Thoracic aorta (tissue), 2 donors: ENCODE data around the gene SPAG16. TPM values are rescaled to one million over a fixed set of nuclear protein-coding genes. Genes with fewer than 3 reads are reported as not detected.

Experiments
- ATAC-seq: fragments of 150-250 bp; one replicate; pipeline ENCODE4 v1.8.0; 2017; ENCODE audit warnings: low read depth; ENCODE audit not compliant: insufficient number of reproducible peaks, low FRiP score
- DNase-seq: peaks from one replicate; pipeline ENCODE4 v3.0.0-alpha.2; 2020; ENCODE audit warnings: low spot score
- H3K27ac ChIP-seq, 2 donors: fragments of 200-600 bp; sonication (generic); 1 replicate in 1 of 2; 2 replicates in 1 of 2; pipeline ENCODE4 v1.5.1; 2016; ENCODE audit warnings: mild to moderate bottlenecking in 2 of 2, moderate library complexity in 2 of 2
- H3K27me3 ChIP-seq: fragments of 200-600 bp; sonication (generic); replicated peaks from 2 replicates; pipeline ENCODE4 v1.6.0; 2016; ENCODE audit warnings: mild to moderate bottlenecking; ENCODE audit not compliant: insufficient read depth
- H3K36me3 ChIP-seq: fragments of 200-600 bp; sonication (generic); one replicate; pipeline ENCODE4 v1.5.1; 2016
- H3K4me1 ChIP-seq, 2 donors: fragments of 200-600 bp; sonication (generic); 1 replicate in 1 of 2; 2 replicates in 1 of 2; pipeline versions ENCODE4 v1.5.1 to v1.6.0; 2016; ENCODE audit warnings: low read depth in 2 of 2, mild to moderate bottlenecking in 1 of 2; ENCODE audit not compliant: control insufficient read depth in 1 of 2
- H3K4me3 ChIP-seq: fragments of 200-600 bp; sonication (generic); 2 replicates; pipeline ENCODE4 v1.5.1; 2016; ENCODE audit warnings: mild to moderate bottlenecking
- H3K9me3 ChIP-seq: fragments of 200-600 bp; sonication (generic); 2 replicates; pipeline ENCODE4 v1.5.1; 2016
- CTCF ChIP-seq: fragments of 200-600 bp; sonication (generic); IDR thresholded peaks from one replicate; pipeline ENCODE4 v1.5.1; 2019; ENCODE audit warnings: antibody characterized with exemption
- total RNA-seq, 2 donors: library from RNA; depleted of rRNA; stranded (reverse); fragments of >200 nt; gene quantifications; one replicate each; pipeline versions ENCODE4 v1.1.0 to v1.2.3, GENCODE V29; 2016

SPAG16 gene
- total RNA-seq, 2 donors from 2014 or later = 7.4 to 26.3 TPM

- ATAC-seq (no peak), DNase-seq (no peak)
- no peaks in the 10 kb centered on the region for H3K27me3 ChIP-seq
- no peaks in the 10 kb centered on the region for H3K9me3 ChIP-seq
- no peak overlapping the region for H3K27ac ChIP-seq
- no peaks in the 10 kb centered on the region for H3K4me1 ChIP-seq
- no peaks in the 10 kb centered on the region for H3K36me3 ChIP-seq
- H3K4me3 ChIP-seq = no peak overlapping the region
- no peak for TF ChIP-seq CTCF
Observed at GRCh38 chr2:213500881-213501280, 216.6 kb downstream of the SPAG16 start.

GRCh38 chr2:213524164-213524563 is 239.9 kb downstream of the SPAG16 start:
- no peak for TF ChIP-seq CTCF
- ATAC-seq (no peak), DNase-seq (no peak)
- Histone ChIP-seq H3K4me3 (no peak overlapping the region), H3K27ac (no peak overlapping the region), H3K36me3 (no peaks in the 10 kb centered on the region), H3K4me1 (no peaks in the 10 kb centered on the region), H3K27me3 (no peaks in the 10 kb centered on the region), H3K9me3 (peaks cover 3% of the 10 kb centered on the region)

GRCh38 chr2:213537579-213537978 is 253.3 kb downstream of the SPAG16 start:
- no peak overlapping the region for H3K4me3 ChIP-seq
- no peak for ATAC-seq

GRCh38 chr2:213544940-213545339 is 260.7 kb downstream of the SPAG16 start:
- no peaks in the 10 kb centered on the region for H3K36me3 ChIP-seq
- no peak overlapping the region for H3K4me3 ChIP-seq
- ATAC-seq (no peak), DNase-seq (no peak)
- no peaks in the 10 kb centered on the region for H3K4me1 ChIP-seq
- TF ChIP-seq CTCF = no peak
- H3K9me3 ChIP-seq = no peaks in the 10 kb centered on the region
- H3K27me3 ChIP-seq = no peaks in the 10 kb centered on the region
- no peak overlapping the region for H3K27ac ChIP-seq

More at GRCh38 chr2:213537579-213537978, 253.3 kb downstream of the SPAG16 start:
- no peaks in the 10 kb centered on the region for H3K27me3 ChIP-seq
- no peaks in the 10 kb centered on the region for H3K4me1 ChIP-seq
- no peak overlapping the region for H3K27ac ChIP-seq
- DNase-seq = no peak
- no peaks in the 10 kb centered on the region for H3K9me3 ChIP-seq
- TF ChIP-seq CTCF = no peak
- H3K36me3 ChIP-seq = no peaks in the 10 kb centered on the region

GRCh38 chr2:213545481-213545880 is 261.2 kb downstream of the SPAG16 start:
- Histone ChIP-seq H3K27me3 (no peaks in the 10 kb centered on the region), H3K4me3 (no peak overlapping the region), H3K4me1 (no peaks in the 10 kb centered on the region), H3K36me3 (no peaks in the 10 kb centered on the region), H3K27ac (no peak overlapping the region), H3K9me3 (no peaks in the 10 kb centered on the region)
- DNase-seq (no peak), ATAC-seq (no peak)
- no peak for TF ChIP-seq CTCF
